HFF-Myc (cell line): Measurements from ENCODE around the gene EGLN3.

Source experiments
- DNase-seq: peaks from one replicate; pipeline ENCODE4 v3.0.0-alpha.2; 2011; ENCODE audit warnings: low read depth; ENCODE audit errors: extremely low read depth
- H3K4me3 ChIP-seq: replicated peaks from 2 replicates; pipeline ENCODE4 v1.5.1; 2011; ENCODE audit warnings: low read depth, mild to moderate bottlenecking, control low read depth, low read length
- CTCF ChIP-seq: IDR thresholded peaks from 2 replicates; pipeline ENCODE4 v1.5.1; 2012; ENCODE audit warnings: mild to moderate bottlenecking, low read depth, low read length, control low read depth; ENCODE audit errors: missing control alignments

The EGLN3 gene

DNA sequence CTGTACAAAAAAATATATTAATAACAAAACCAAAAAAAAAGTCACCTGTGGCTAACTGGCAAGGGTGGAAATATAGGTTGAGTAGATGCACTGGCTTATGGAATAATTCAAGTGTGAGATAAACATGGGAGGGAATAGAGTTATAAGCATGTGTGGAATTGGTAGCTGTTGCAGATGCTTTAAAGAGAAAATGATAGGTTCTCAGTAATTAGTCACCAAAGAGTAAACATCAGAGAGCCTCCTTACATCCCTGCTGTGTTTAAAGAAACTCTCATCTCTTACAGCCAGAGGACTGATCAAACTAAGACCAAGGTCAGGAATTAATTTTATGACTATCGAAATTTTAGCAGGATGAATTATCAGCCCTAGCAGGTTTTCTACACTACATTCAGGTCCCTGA is 70.5 kb downstream of the EGLN3 start:
- no peak for DNase-seq
- no peak overlapping the region for H3K4me3 ChIP-seq
- TF ChIP-seq CTCF, result no peak

GRCh38 chr14:33879684-33880286 is 71.1 kb downstream of the EGLN3 start:
- H3K4me3 ChIP-seq, result no peak overlapping the region
- no peak for DNase-seq
- no peak for TF ChIP-seq CTCF

DNA sequence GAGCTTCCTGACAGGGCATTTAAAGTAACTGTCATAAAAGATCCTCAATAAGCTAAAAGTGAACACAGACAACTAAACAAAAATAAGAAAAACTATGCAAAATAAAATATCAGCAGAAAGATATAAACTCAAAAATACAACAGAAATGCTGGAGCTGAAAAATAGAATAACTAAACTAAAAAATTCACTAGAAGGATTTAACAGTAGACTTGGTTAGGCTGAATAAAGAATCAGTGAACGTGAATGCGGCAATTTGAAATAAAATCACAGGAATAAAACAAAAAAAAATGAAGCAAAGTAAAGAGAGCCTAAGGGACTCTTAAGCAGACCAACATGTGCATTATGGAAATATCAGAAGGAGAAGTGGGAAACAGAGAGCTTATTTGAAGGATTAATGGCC is 74.6 kb downstream of the EGLN3 start:
- no peak for DNase-seq
- TF ChIP-seq CTCF, result no peak
- H3K4me3 ChIP-seq, result no peak overlapping the region
